ENCODE measurements around the gene RNF8. TPM values are rescaled to one million over a fixed set of nuclear protein-coding genes. Genes with fewer than 3 reads are reported as not detected.

The RNF8 gene
- total RNA-seq, 2 donors from 2014 or later: 38.2 to 51.1 TPM

- Histone ChIP-seq H3K36me3 (ENCODE audit: control insufficient read depth, insufficient read depth, low read length) (peaks cover 52% of the 10 kb centered on the region), H3K27me3 (ENCODE audit: control insufficient read depth, insufficient read depth, low read length, poor library complexity, severe bottlenecking) (no peaks in the 10 kb centered on the region), H3K27ac (ENCODE audit: low read depth, low read length) (no peak overlapping the region), H3K9me3 (ENCODE audit: control insufficient read depth, low read length) (no peaks in the 10 kb centered on the region), H3K9ac (ENCODE audit: extremely low read depth, low read length, poor library complexity, severe bottlenecking) (no peak overlapping the region), H3K4me3 (ENCODE audit: low read length) (no peak overlapping the region), H3K4me1 (ENCODE audit: control insufficient read depth, insufficient read depth, low read length) (peaks cover 11% of the 10 kb centered on the region)
- peak; percentile 88 for TF ChIP-seq CTCF (conservative IDR thresholded peaks at IDR 0.05)
- H3K9me3 Mint-ChIP-seq: no peaks in the 10 kb centered on the region
- no peak overlapping the region for H3K27ac Mint-ChIP-seq
- peak; percentile 86 for DNase-seq
- peaks cover 22% of the 10 kb centered on the region for H3K4me1 Mint-ChIP-seq
- peaks cover 25% of the 10 kb centered on the region for H3K36me3 Mint-ChIP-seq (ENCODE audit: low read depth)
- H3K4me3 Mint-ChIP-seq: no peak overlapping the region
- 71 to 97% methylated on average over 3 to 6 of the region's 6 CpGs for WGBS, 2 experiments (ENCODE audit: insufficient coverage in 1 of 2, insufficient read length in 1 of 2)
- H3K27me3 Mint-ChIP-seq (ENCODE audit: insufficient read depth): no peaks in the 10 kb centered on the region
Observed at GRCh38 chr6:37314487-37315156, 39.2 kb upstream of the RNF8 start.

GRCh38 chr6:37315157-37315515 is 38.6 kb upstream of the RNF8 start:
- no peak overlapping the region for H3K27ac ChIP-seq (ENCODE audit: low read depth, low read length)
- Mint-ChIP-seq H3K36me3 (ENCODE audit: low read depth) (peaks cover 25% of the 10 kb centered on the region), H3K27ac (no peak overlapping the region), H3K9me3 (no peaks in the 10 kb centered on the region), H3K27me3 (ENCODE audit: insufficient read depth) (no peaks in the 10 kb centered on the region), H3K4me3 (no peak overlapping the region), H3K4me1 (peaks cover 22% of the 10 kb centered on the region)
- DNase-seq: no peak
- no peak overlapping the region for H3K4me3 ChIP-seq (ENCODE audit: low read length)
- peaks cover 15% of the 10 kb centered on the region for H3K4me1 ChIP-seq (ENCODE audit: control insufficient read depth, insufficient read depth, low read length)
- no peak for TF ChIP-seq CTCF (conservative IDR thresholded peaks at IDR 0.05)
- H3K9me3 ChIP-seq (ENCODE audit: control insufficient read depth, low read length): no peaks in the 10 kb centered on the region
- no peak overlapping the region for H3K9ac ChIP-seq (ENCODE audit: extremely low read depth, low read length, poor library complexity, severe bottlenecking)
- 87 to 92% methylated on average over 5 to 7 of the region's 7 CpGs for WGBS, 2 experiments (ENCODE audit: insufficient coverage in 1 of 2, insufficient read length in 1 of 2)
- H3K27me3 ChIP-seq (ENCODE audit: control insufficient read depth, insufficient read depth, low read length, poor library complexity, severe bottlenecking): no peaks in the 10 kb centered on the region
- peaks cover 52% of the 10 kb centered on the region for H3K36me3 ChIP-seq (ENCODE audit: control insufficient read depth, insufficient read depth, low read length)

GRCh38 chr6:37316071-37316470 is 37.7 kb upstream of the RNF8 start:
- H3K4me1 ChIP-seq (ENCODE audit: control insufficient read depth, insufficient read depth, low read length): peaks cover 20% of the 10 kb centered on the region
- H3K27ac ChIP-seq (ENCODE audit: low read depth, low read length): no peak overlapping the region
- Mint-ChIP-seq H3K9me3 (no peaks in the 10 kb centered on the region), H3K27ac (no peak overlapping the region), H3K27me3 (ENCODE audit: insufficient read depth) (no peaks in the 10 kb centered on the region), H3K36me3 (ENCODE audit: low read depth) (peaks cover 25% of the 10 kb centered on the region), H3K4me3 (no peak overlapping the region), H3K4me1 (peaks cover 20% of the 10 kb centered on the region)
- H3K27me3 ChIP-seq (ENCODE audit: control insufficient read depth, insufficient read depth, low read length, poor library complexity, severe bottlenecking): no peaks in the 10 kb centered on the region
- peaks cover 57% of the 10 kb centered on the region for H3K36me3 ChIP-seq (ENCODE audit: control insufficient read depth, insufficient read depth, low read length)
- no peak for DNase-seq
- TF ChIP-seq CTCF (conservative IDR thresholded peaks at IDR 0.05): no peak
- H3K9me3 ChIP-seq (ENCODE audit: control insufficient read depth, low read length): no peaks in the 10 kb centered on the region
- no peak overlapping the region for H3K9ac ChIP-seq (ENCODE audit: extremely low read depth, low read length, poor library complexity, severe bottlenecking)
- WGBS, 2 experiments (ENCODE audit: insufficient coverage in 1 of 2, insufficient read length in 1 of 2): 95 to 96% methylated on average over 7 of the region's 7 CpGs
- H3K4me3 ChIP-seq (ENCODE audit: low read length): no peak overlapping the region
